IPS-15b (cell line): ENCODE results near the gene STARD9.

Experiments
- H3K27me3 ChIP-seq: one replicate; pipeline ENCODE4 v1.6.1; 2013; ENCODE audit warnings: low read length; ENCODE audit not compliant: control insufficient read depth, insufficient read depth
- H3K36me3 ChIP-seq: one replicate; pipeline ENCODE4 v1.6.1; 2013; ENCODE audit warnings: low read length; ENCODE audit not compliant: control insufficient read depth, insufficient read depth
- H3K4me1 ChIP-seq: one replicate; pipeline ENCODE4 v1.6.1; 2013; ENCODE audit warnings: mild to moderate bottlenecking, low read length; ENCODE audit not compliant: control insufficient read depth, insufficient read depth
- H3K4me3 ChIP-seq: one replicate; pipeline ENCODE4 v1.5.1; 2013; ENCODE audit warnings: low read depth, low read length
- H3K9ac ChIP-seq: one replicate; pipeline ENCODE4 v1.6.1; 2013; ENCODE audit warnings: low read depth, mild to moderate bottlenecking, low read length
- H3K9me3 ChIP-seq: one replicate; pipeline ENCODE4 v1.6.1; 2013; ENCODE audit warnings: mild to moderate bottlenecking, low read length; ENCODE audit not compliant: control insufficient read depth, insufficient read depth

The STARD9 gene

DNA sequence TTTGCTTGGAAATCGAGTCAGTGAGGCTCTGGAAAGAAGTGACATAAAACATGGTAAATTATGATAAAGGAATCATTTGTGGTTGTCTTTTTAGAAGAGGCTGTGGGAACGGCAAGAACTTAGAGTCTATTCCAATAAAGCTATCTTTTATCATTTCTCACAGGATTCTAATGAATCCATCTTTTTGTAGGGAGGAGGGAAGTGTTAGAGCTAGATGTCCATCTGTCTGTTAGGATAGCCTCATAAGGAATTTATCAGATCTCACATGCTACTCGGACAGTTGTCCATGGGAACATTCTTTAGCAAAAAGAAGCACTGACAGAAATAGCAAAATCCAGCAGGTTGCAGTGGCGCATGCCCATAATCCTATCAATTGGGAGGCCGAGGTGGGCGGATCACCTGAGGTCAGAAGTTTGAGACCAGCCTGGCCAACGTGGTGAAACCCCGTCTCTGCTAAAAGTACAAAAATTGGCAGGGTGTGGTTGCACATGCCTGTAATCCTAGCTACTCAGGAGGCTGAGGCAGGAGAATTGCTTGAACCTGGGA is 37.0 kb downstream of the STARD9 start:
- Histone ChIP-seq H3K27me3 (no peaks in the 10 kb centered on the region), H3K4me1 (no peaks in the 10 kb centered on the region), H3K9ac (no peak overlapping the region), H3K4me3 (no peak overlapping the region), H3K36me3 (no peaks in the 10 kb centered on the region), H3K9me3 (no peaks in the 10 kb centered on the region)

DNA sequence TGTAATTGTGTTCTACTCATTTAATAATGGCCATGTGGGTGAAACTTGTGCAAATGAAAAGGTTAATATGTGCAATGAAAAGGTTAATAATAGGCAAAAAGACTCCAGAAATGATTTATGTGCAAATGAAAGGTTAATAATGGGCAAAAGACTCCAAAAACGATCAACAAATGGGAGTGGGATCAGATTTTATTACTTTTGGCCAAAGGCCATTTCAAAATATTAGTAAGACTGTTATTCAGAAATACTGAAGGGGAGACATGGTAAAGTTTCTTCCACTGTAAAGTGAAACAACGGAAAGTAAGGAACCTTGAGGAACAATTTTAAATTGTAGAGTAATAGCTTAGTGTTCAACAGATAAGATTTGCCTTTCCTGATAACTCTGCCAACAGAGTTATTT is 40.7 kb downstream of the STARD9 start:
- no peak overlapping the region for H3K4me3 ChIP-seq
- no peaks in the 10 kb centered on the region for H3K9me3 ChIP-seq
- no peaks in the 10 kb centered on the region for H3K27me3 ChIP-seq
- H3K36me3 ChIP-seq = no peaks in the 10 kb centered on the region
- peaks cover 9% of the 10 kb centered on the region for H3K4me1 ChIP-seq
- H3K9ac ChIP-seq = no peak overlapping the region

DNA sequence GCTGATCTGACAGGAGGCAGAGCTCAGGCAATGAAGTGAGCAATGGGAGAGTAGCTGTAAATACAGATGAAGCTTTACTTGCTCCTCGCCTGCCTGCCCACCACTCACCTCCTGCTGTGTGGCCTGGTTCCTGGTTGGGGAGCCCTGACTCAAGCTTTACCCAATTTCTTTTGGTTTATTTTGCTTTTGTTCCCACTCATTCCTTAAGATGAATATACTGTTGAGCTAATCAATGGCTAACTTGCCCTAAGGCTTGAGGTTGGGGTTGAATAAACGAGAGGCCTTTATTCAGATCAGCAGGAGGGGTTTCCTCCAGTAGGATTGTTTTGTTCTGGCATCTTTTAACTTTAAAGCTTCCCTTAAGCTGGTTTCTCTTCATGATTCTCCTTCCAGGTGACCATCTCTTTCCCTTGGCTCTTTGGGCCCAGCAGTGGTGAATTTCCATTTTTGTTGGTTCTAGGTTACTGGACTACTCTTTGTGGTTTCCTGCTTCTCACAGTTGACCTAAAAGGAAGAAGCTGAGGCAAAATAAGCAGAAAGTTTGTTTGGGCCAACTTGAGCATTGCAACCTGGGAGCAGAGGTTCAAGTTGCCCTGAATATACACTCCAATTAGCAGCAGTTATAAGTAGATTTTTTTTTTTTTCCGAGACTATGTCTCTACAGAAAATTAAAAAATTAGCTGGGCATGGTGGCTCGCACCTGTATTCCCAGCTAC is 44.4 kb downstream of the STARD9 start:
- H3K9ac ChIP-seq = no peak overlapping the region
- H3K9me3 ChIP-seq = no peaks in the 10 kb centered on the region
- H3K36me3 ChIP-seq = no peaks in the 10 kb centered on the region
- H3K4me3 ChIP-seq = no peak overlapping the region
- no peaks in the 10 kb centered on the region for H3K27me3 ChIP-seq
- peaks cover 9% of the 10 kb centered on the region for H3K4me1 ChIP-seq

DNA sequence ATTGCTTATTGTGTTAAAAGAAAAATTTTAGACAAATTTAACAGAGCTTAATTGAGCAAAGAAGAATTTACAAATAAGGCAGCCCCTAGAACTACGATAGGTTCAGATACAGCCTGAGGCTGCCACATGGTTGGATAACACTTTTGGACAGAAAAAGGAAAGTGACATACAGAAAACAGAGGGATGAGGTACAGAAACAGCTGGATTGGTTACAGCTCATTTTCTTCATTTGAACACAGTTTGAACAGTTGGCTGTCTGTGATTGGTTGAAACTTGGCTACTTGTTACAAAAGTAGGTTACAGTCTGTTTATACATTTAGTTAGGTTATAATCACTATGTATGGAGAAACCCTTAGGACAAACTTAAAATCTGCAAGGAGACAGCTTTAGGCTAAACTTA is 46.0 kb downstream of the STARD9 start:
- no peaks in the 10 kb centered on the region for H3K36me3 ChIP-seq
- no peak overlapping the region for H3K4me3 ChIP-seq
- no peak overlapping the region for H3K9ac ChIP-seq
- peaks cover 9% of the 10 kb centered on the region for H3K4me1 ChIP-seq
- H3K27me3 ChIP-seq = no peaks in the 10 kb centered on the region
- H3K9me3 ChIP-seq = no peaks in the 10 kb centered on the region

DNA sequence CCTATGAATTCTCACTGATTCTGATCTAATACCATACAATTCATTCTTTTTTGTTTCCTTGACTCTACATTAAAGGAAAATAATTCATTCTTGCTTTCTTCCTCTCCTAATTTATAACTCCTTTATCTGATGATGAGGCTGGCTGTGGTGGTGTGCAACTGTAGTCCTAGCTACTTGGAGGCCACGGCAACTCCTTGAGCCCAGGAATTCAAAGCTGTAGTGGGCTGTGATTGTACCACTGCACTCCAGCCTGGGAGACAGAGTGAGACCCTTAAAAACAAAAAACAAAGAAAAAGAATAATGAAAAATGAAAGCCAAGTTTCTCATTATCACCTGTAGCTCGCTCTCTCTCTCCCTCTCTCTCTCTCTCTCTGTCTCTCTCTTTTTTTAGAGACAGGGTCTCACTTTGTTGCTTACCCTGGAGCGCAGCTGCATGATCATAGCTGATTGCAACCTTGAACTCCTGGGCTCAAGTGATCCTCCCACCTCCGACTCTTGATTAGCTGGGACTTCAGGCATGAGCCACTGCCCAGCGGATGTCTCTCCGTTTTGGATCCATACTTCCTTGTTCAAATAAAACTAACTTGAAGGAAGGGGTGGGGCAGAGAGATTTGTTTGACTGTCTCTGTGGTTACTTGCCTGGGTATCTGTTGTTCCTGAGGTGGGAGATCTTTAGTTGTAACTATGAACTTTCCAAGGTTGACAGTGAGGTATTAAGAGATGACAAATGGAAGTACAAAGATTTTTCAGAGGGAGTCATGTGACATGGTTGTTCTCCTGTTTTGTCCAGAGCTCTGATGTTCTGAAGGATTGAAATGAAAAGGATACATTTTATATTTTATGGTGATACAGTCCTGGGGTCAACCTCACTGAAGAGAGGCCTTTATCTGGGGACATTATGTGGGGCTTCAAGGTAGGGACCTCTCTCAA is 46.9 kb downstream of the STARD9 start:
- Histone ChIP-seq H3K36me3 (no peaks in the 10 kb centered on the region), H3K4me3 (no peak overlapping the region), H3K27me3 (no peaks in the 10 kb centered on the region), H3K9ac (no peak overlapping the region), H3K4me1 (peaks cover 9% of the 10 kb centered on the region), H3K9me3 (no peaks in the 10 kb centered on the region)

DNA sequence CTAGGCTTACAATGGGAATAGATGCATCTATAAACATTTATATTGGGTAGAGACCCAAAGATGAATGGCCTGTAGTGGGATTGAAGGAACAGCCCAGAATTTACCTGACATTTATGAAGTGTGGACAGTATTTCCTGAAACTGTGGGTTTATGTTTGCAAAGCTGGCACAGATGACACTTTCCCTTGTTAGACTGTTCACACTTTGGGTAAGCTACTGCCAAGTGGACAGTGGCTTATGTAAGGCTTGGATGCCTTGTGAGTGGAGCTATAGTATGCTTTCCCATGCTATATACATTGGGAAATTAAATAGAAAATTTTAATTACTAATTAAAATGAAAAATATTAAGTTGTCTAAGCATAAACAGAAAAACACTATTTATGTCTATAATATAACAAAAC is 48.5 kb downstream of the STARD9 start:
- H3K4me1 ChIP-seq = peaks cover 9% of the 10 kb centered on the region
- H3K36me3 ChIP-seq = no peaks in the 10 kb centered on the region
- no peak overlapping the region for H3K4me3 ChIP-seq
- no peak overlapping the region for H3K9ac ChIP-seq
- no peaks in the 10 kb centered on the region for H3K27me3 ChIP-seq
- no peaks in the 10 kb centered on the region for H3K9me3 ChIP-seq

DNA sequence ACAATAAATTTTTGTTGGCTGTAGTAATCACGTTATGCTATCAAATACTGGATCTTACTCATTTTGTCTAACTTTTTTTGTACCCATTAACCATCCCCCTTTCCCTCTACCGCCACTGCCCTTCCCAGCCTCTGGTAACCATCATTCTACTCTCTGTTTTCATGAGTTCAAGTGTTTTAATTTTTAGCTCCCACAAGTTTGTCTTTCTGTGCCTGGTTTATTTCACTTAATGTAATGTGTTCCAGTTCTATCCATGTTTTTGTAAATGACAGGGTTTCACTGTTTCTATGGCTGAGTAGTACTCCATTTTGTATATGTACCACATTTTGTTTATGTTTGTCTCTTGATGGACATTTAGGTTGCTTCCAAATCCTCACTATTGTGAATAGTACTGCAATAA is 52.1 kb downstream of the STARD9 start:
- Histone ChIP-seq H3K9ac (no peak overlapping the region), H3K9me3 (no peaks in the 10 kb centered on the region), H3K36me3 (no peaks in the 10 kb centered on the region)

DNA sequence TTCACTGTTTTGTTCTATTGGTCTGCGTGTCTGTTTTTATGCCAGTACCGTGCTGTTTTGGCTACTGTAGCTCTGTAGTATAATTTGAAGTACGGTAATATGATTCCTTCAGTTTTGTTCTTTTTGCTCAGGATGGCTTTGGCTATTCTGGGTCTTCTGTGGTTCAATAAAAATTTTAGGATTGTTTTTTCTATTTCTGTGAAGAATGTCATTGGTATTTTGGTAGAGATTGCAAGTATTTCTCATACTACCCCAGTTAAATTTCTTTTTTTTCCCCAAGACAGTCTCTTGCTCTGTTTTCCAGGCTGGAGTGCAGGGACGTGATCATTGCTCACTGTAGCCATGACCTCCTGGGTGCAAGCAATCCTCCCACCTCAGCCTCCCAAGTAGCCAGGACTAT is 53.4 kb downstream of the STARD9 start:
- Histone ChIP-seq H3K9me3 (no peaks in the 10 kb centered on the region), H3K36me3 (no peaks in the 10 kb centered on the region), H3K4me3 (no peak overlapping the region), H3K4me1 (no peaks in the 10 kb centered on the region), H3K9ac (no peak overlapping the region), H3K27me3 (no peaks in the 10 kb centered on the region)

More for the DNA sequence above, 52.1 kb downstream of the STARD9 start:
- Histone ChIP-seq H3K4me3 (no peak overlapping the region), H3K27me3 (no peaks in the 10 kb centered on the region), H3K4me1 (no peaks in the 10 kb centered on the region)

DNA sequence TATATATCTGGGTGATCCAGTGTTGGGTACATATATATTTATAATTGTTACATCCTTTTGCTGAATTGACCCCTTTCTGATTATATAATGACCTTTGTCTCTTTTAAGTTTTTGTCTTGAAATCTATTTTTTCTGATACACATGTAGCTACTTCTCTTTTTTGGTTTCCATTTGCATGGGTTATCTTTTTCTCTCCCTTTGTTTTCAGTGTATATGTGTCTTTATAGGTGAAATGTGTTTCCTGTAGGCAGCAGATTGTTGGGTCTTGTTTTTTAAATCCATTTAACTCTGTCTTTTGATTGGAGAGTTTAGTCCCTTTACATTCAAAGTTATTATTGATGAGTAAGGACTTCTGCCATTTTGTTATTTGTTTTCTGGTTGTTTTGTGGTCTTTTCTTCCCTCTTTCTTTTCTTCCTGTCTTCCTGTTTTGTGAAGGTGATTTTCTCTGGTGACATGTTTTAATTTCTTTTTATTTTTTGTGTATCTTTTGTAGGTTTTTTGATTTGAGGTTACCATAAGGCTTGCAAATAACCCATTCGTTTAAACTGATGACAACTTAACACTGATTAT is 56.8 kb downstream of the STARD9 start:
- H3K36me3 ChIP-seq = no peaks in the 10 kb centered on the region
- no peaks in the 10 kb centered on the region for H3K9me3 ChIP-seq
- H3K4me3 ChIP-seq = no peak overlapping the region
- H3K4me1 ChIP-seq = no peaks in the 10 kb centered on the region
- H3K9ac ChIP-seq = no peak overlapping the region
- H3K27me3 ChIP-seq = no peaks in the 10 kb centered on the region

DNA sequence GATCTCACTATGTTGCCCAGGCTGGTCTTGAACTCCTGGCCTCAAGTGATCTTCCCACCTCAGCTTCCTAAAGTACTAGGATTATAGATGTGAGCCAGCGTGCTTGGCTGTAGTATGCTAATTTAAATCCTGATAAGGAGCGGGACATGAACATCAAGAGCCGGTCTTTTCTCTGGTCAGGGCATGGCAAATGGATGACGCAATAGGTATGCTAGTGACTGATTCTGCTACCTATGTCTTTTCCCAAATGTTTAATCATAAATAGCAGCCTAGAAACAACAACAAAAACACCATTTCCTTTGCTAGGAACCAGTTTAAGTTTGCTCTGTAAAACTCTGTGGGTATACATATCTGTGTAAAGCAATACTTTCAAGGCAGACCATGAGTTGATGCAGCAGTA is 64.7 kb downstream of the STARD9 start:
- no peak overlapping the region for H3K4me3 ChIP-seq
- no peaks in the 10 kb centered on the region for H3K9me3 ChIP-seq
- H3K9ac ChIP-seq = no peak overlapping the region
- no peaks in the 10 kb centered on the region for H3K36me3 ChIP-seq
- no peaks in the 10 kb centered on the region for H3K4me1 ChIP-seq
- H3K27me3 ChIP-seq = no peaks in the 10 kb centered on the region

DNA sequence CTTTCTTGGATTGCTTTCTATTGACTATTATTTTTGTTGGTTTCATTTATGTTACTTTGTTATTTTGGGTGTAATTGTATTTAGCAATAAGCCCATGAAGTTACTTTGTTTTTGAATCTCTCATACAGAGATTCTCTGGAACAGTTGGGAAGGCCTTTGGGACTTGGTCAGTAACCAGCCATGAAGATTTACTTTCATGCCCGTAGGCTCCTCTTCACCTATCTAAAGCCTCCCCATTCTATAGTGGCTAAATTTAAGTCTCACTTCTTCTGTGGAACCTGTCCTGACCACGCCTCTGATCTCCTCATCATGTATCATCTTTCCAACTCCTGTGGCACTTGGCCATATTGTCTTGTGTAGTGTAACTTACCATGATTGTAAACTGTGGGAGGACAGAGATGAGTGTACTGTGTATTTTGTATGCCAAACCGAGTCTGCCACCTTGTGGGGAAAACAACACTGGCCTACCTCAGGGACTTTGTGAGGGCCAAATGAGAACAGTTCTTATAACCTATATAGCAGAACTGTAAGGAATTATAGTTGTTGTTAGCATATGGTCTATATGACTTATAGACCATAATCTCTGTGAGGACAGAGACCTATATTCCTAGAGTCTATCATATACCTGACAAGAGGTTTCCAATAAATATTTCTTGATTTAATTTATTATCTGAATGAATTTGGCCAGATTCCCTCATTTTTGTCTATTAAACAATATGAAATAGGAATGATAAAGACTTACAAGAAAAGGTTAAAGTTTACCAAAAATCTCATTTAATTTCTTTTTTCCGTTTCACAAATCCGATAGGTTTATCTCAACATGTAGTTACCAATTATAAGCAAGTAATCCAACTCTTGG is 75.0 kb downstream of the STARD9 start:
- Histone ChIP-seq H3K4me3 (no peak overlapping the region), H3K9ac (no peak overlapping the region), H3K9me3 (no peaks in the 10 kb centered on the region), H3K36me3 (no peaks in the 10 kb centered on the region), H3K4me1 (no peaks in the 10 kb centered on the region), H3K27me3 (no peaks in the 10 kb centered on the region)
